GM10266 (cell line): ENCODE data around the gene JPH3.
A peak's percentile ranks its signal among the peaks of the same experiment; 100 is the strongest.

ENCODE experiments used
- DNase-seq: peaks from one replicate; pipeline ENCODE4 v3.0.0; 2012; ENCODE audit errors: extremely low spot score
- CTCF ChIP-seq: IDR thresholded peaks from 2 replicates; pipeline ENCODE4 v1.5.1; 2012; ENCODE audit warnings: mild to moderate bottlenecking, low read depth; ENCODE audit not compliant: control insufficient read depth, insufficient read depth; ENCODE audit errors: missing control alignments

JPH3 gene

GRCh38 chr16:87701505-87701921 is 99.2 kb downstream of the JPH3 start:
- no peak for TF ChIP-seq CTCF
- DNase-seq = no peak

GRCh38 chr16:87702325-87702811 is 100.1 kb downstream of the JPH3 start:
- peak; percentile 73 for TF ChIP-seq CTCF
- DNase-seq = peak; percentile 94

DNA sequence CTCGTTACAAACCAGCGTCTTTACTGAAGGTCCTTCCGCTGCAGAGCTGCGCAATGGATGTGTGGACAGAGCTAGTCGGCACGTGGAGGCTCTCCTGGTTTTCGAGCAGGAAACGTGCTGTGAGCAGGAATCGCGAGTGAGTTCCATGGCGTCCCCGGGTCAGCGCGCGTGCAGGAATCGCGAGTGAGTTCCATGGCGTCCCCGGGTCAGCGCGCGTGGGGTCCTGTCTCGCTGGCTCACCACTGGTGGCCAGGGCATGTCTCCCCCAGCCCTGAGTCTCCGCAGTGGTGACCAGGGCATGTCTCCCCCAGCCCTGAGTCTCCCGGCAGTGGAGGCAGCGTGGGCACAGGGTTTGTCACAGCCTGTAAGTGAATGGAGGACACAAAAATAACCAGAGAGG is 100.8 kb downstream of the JPH3 start:
- no peak for DNase-seq

DNA sequence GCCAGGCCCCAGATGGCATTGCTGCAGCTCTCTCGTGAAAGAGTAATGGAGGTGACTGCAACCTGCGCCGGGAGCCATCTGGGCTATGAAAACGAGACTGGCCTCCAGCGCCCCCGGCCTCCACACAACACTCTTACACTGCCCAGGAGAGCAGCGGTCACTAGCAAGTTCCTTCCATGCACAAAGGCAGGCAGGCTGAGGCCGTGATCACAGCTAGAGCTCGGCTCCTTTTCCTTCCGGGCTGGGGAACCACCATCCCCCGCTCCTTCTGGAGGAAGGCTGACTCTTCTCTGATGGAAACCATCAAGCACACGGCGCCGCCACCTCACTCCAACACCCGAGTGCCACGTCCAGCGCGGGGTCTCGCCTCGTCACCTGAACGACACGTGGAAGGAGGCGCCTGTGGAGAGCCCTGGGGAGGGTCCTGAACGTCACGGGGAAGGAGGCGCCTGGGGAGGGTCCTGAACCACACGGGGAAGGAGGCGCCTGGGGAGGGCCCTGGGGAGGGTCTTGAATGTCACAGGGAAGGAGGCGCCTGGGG is 101.6 kb downstream of the JPH3 start:
- no peak for TF ChIP-seq CTCF
- DNase-seq = no peak

More for the DNA sequence above, 100.8 kb downstream of the JPH3 start:
- TF ChIP-seq CTCF = no peak

DNA sequence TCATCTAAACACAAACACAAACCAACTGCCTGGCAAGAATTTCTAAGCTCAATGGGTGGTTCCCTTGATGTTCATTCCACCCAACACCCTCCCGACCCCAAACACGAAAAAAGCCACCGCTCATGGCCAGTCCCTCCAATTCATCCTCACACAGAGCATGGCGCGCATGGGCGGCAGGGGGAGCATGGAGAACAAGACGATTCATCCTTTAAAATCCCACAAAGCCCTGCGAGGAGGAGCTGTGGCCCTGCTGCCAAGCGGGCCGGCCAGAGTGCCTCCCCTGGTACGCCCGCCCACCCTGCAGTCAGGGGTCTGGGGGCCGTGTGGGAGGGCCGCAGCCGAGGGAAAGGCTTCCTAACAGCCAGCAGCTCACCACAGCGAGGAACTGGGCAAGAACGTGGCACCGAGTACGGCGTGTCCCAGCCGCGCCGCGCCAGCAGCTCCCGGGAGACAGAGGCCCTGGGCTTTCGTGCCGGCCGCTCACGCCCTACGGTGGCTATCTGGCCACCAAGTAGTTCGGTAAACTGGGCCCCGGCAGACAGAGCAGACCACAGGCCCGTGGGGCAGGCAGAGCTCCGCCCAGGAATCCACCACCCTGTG is 102.5 kb downstream of the JPH3 start:
- TF ChIP-seq CTCF = no peak
- no peak for DNase-seq

DNA sequence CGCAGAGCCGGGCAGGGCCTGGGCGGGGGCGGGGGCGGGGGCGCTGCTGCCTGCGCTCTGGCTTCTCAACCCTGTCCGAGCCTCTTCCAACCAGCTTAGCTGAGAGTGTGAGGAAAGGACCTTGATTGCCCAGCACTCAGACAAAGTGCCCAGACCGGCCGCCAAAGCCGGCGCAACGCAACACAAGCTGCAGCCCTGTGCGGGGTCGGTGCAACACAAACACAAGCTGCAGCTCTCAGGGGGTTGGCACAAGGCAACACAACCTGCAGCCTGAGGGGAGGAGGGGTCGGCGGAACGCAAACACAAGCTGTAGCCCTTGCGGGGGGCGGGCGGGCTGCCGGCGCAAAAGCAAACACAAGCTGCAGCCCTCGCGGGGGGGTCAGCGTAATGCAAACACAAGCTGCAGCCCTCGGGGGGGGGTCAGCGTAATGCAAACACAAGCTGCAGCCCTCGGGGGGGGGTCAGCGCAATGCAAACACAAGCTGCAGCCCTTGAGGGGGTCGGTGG is 103.5 kb downstream of the JPH3 start:
- TF ChIP-seq CTCF = no peak
- no peak for DNase-seq

GRCh38 chr16:87706278-87707000 is 104.1 kb downstream of the JPH3 start:
- no peak for TF ChIP-seq CTCF
- no peak for DNase-seq
